ENCODE results near the gene KLHDC9. TPM values are rescaled to one million over a fixed set of nuclear protein-coding genes. Genes with fewer than 3 reads are reported as not detected.

Gene KLHDC9
- polyA plus RNA-seq, 1 donor (not counting 4 experiments of a cell fraction or from before 2014, with no cell fraction given) = 0.54 TPM

- Histone ChIP-seq H3K9me3 (ENCODE audit: control insufficient read depth, low read depth, low read length) (no peaks in the 10 kb centered on the region), H3K9ac (ENCODE audit: control insufficient read depth, extremely low read depth, insufficient read depth, low read length) (no peak overlapping the region), H3K4me1 (ENCODE audit: control insufficient read depth, extremely low read depth, insufficient read depth, low read length) (peaks cover 38% of the 10 kb centered on the region), H3K9me1 (ENCODE audit: control insufficient read depth, extremely low read depth, insufficient read depth, low read length) (peaks cover 2% of the 10 kb centered on the region), H3K4me2 (ENCODE audit: control insufficient read depth, extremely low read depth, insufficient read depth, low read depth, low read length) (no peak overlapping the region), H3K27me3 (ENCODE audit: control insufficient read depth, extremely low read depth, insufficient read depth, low read length) (no peaks in the 10 kb centered on the region), H3K4me3 (ENCODE audit: control insufficient read depth in 2 of 3, extremely low read depth in 1 of 3, insufficient read depth in 2 of 3, low read depth in 1 of 3, low read length in 3 of 3) (no peak overlapping the region), H3K79me2 (ENCODE audit: control insufficient read depth, insufficient read depth, low read length) (no peaks in the 10 kb centered on the region), H3K27ac (ENCODE audit: control insufficient read depth, insufficient read depth, low read length) (no peak overlapping the region), H4K20me1 (ENCODE audit: control insufficient read depth, extremely low read depth, insufficient read depth, low read length) (no peaks in the 10 kb centered on the region), H3K36me3 (ENCODE audit: control insufficient read depth in 2 of 2, extremely low read depth in 1 of 2, insufficient read depth in 2 of 2, low read length in 2 of 2) (no peaks in the 10 kb centered on the region), H2AFZ (ENCODE audit: control insufficient read depth, low read length) (no peak overlapping the region)
- DNase-seq (ENCODE audit: low read depth, low spot score) (no peak), FAIRE-seq (no peak)
- dilution Hi-C loops (cut with MboI; ENCODE audit: extremely low pct_ligation_motif_present, low sequenced_read_pairs) = no loop called here
- TF ChIP-seq, protein P1, sequence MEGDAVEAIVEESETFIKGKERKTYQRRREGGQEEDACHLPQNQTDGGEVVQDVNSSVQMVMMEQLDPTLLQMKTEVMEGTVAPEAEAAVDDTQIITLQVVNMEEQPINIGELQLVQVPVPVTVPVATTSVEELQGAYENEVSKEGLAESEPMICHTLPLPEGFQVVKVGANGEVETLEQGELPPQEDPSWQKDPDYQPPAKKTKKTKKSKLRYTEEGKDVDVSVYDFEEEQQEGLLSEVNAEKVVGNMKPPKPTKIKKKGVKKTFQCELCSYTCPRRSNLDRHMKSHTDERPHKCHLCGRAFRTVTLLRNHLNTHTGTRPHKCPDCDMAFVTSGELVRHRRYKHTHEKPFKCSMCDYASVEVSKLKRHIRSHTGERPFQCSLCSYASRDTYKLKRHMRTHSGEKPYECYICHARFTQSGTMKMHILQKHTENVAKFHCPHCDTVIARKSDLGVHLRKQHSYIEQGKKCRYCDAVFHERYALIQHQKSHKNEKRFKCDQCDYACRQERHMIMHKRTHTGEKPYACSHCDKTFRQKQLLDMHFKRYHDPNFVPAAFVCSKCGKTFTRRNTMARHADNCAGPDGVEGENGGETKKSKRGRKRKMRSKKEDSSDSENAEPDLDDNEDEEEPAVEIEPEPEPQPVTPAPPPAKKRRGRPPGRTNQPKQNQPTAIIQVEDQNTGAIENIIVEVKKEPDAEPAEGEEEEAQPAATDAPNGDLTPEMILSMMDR (optimal IDR thresholded peaks at IDR 0.05 in 1 of 3, IDR thresholded peaks at IDR 0.05 in 1 of 3, conservative IDR thresholded peaks at IDR 0.05 in 1 of 3; ENCODE audit: extremely low read depth in 1 of 3, insufficient read depth in 2 of 3, low read length in 3 of 3) = no peak
- TF ChIP-seq EZH2 (IDR thresholded peaks at IDR 0.05; ENCODE audit: low read length) = no peak
Observed at GRCh38 chr1:161077426-161077825, 20.7 kb upstream of the KLHDC9 start.

DNA sequence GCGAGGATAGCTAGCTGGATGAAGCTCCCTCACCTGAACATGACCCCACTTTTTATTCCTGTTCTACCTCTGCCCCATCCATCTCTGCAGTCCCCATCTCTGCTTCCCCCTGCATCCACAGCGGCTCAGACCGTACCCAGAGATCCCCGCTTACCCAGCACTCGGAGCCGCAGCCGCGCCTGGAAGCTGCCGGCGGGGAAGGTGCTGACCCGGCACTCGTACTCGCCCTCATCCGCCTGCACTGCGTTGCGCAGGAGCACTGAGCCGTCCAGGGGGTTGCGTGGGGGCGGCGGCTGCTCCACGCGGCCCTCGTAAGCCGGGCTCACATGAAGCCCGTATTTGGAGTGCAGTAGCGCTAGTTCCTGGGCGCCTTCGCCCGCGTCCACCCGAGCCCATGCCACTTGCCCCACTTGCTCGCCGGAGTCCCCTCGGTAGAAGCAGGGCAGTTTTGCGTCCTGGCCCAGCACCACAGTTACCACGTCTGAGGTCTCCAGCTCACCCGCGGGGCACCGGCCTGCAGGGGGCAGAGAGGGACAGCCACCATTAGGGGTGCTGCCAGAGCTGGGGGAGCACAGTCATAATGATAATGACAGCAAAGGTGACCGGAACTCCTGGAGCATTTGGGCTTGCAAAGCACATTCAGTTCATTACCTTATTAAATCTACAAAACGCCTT lies 18.6 kb upstream of the KLHDC9 start:
- Histone ChIP-seq H3K9ac (ENCODE audit: control insufficient read depth, extremely low read depth, insufficient read depth, low read length) (no peak overlapping the region), H3K9me3 (ENCODE audit: control insufficient read depth, low read depth, low read length) (no peaks in the 10 kb centered on the region), H3K4me2 (ENCODE audit: control insufficient read depth, extremely low read depth, insufficient read depth, low read depth, low read length) (no peak overlapping the region), H3K4me3 (ENCODE audit: control insufficient read depth in 2 of 3, extremely low read depth in 1 of 3, insufficient read depth in 2 of 3, low read depth in 1 of 3, low read length in 3 of 3) (no peak overlapping the region), H3K36me3 (ENCODE audit: control insufficient read depth in 2 of 2, extremely low read depth in 1 of 2, insufficient read depth in 2 of 2, low read length in 2 of 2) (no peaks in the 10 kb centered on the region), H3K79me2 (ENCODE audit: control insufficient read depth, insufficient read depth, low read length) (no peaks in the 10 kb centered on the region), H2AFZ (ENCODE audit: control insufficient read depth, low read length) (no peak overlapping the region), H3K27ac (ENCODE audit: control insufficient read depth, insufficient read depth, low read length) (no peak overlapping the region), H3K9me1 (ENCODE audit: control insufficient read depth, extremely low read depth, insufficient read depth, low read length) (no peaks in the 10 kb centered on the region), H3K4me1 (ENCODE audit: control insufficient read depth, extremely low read depth, insufficient read depth, low read length) (peaks cover 45% of the 10 kb centered on the region), H4K20me1 (ENCODE audit: control insufficient read depth, extremely low read depth, insufficient read depth, low read length) (no peaks in the 10 kb centered on the region), H3K27me3 (ENCODE audit: control insufficient read depth, extremely low read depth, insufficient read depth, low read length) (no peaks in the 10 kb centered on the region)
- TF ChIP-seq, protein P1 (optimal IDR thresholded peaks at IDR 0.05 in 1 of 3, IDR thresholded peaks at IDR 0.05 in 1 of 3, conservative IDR thresholded peaks at IDR 0.05 in 1 of 3; ENCODE audit: extremely low read depth in 1 of 3, insufficient read depth in 2 of 3, low read length in 3 of 3) = no peak
- TF ChIP-seq EZH2 (IDR thresholded peaks at IDR 0.05; ENCODE audit: low read length) = no peak
- DNase-seq (ENCODE audit: low read depth, low spot score) (no peak), FAIRE-seq (no peak)
- dilution Hi-C loops (cut with MboI; ENCODE audit: extremely low pct_ligation_motif_present, low sequenced_read_pairs) = no loop called here
